Testis (tissue), 3 donors: ENCODE measurements around the gene GPR162. TPM values are rescaled to one million over a fixed set of nuclear protein-coding genes. Genes with fewer than 3 reads are reported as not detected.
"Not testable (repeated sequence)": the region's sequence is repeated elsewhere in the genome, so short reads cannot be mapped to it uniquely, and the experiment has no call there.

Experiments
- DNase-seq: peaks from one replicate; pipeline ENCODE4 v3.0.0-alpha.2; 2019
- H3K27ac ChIP-seq, 2 donors: fragments of 200-600 bp; sonication (generic); one replicate each; pipeline ENCODE4 v1.5.1; 2019
- H3K27me3 ChIP-seq: fragments of 200-600 bp; sonication (generic); one replicate; pipeline ENCODE4 v1.5.1; 2019
- H3K36me3 ChIP-seq: fragments of 200-600 bp; sonication (generic); one replicate; pipeline ENCODE4 v1.5.1; 2017; ENCODE audit warnings: low read depth; ENCODE audit errors: missing control alignments
- H3K4me1 ChIP-seq: fragments of 200-600 bp; sonication (generic); one replicate; pipeline ENCODE4 v1.5.1; 2019
- H3K4me3 ChIP-seq, 2 donors: fragments of 200-600 bp; sonication (generic); one replicate each; pipeline ENCODE4 v1.5.1; 2017 to 2019
- H3K9me3 ChIP-seq: fragments of 200-600 bp; sonication (generic); one replicate; pipeline ENCODE4 v1.5.1; 2017
- CTCF ChIP-seq, 3 experiments: fragments of 450-650 bp in 2 of 3; fragments of 200-600 bp in 1 of 3; sonication (generic) in 1 of 3; IDR thresholded peaks; one replicate each; pipeline ENCODE4 v1.5.1; 2016 to 2019; ENCODE audit warnings: antibody characterized with exemption in 3 of 3, mild to moderate bottlenecking in 2 of 3, moderate library complexity in 1 of 3
- POLR2A ChIP-seq: fragments of 450-650 bp; IDR thresholded peaks from one replicate; pipeline ENCODE4 v1.6.1; 2017; ENCODE audit warnings: antibody characterized with exemption, mild to moderate bottlenecking, moderate library complexity
- WGBS, 2 donors: methylation state at CpG; one replicate each; pipeline ENCODE4 v1.1.5; 2018; 5-methylcytosine and 5-hydroxymethylcytosine counted together
- intact Hi-C: fragments of 100-400 bp; cut with DNase I; formaldehyde crosslinking; loops from one replicate; pipeline ENCODE4 v1.15.1; 2023; ENCODE audit warnings: low total_unique reads
- polyA plus RNA-seq: library from polyadenylated mRNA; stranded (reverse); fragments of 350-450 nt; fragmentation: Illumina TruSeq; extraction: RNeasy Lipid Tissue Mini Kit (QIAGEN cat#74804); gene quantifications from one replicate; pipeline ENCODE4 v1.2.3, GENCODE V29; 2014; ENCODE audit warnings: low read depth, low replicate concordance; ENCODE audit not compliant: insufficient read depth
- total RNA-seq, 2 donors: library from RNA; depleted of rRNA; stranded (reverse); fragments of >200 nt; gene quantifications; one replicate each; pipeline ENCODE4 v1.2.3, GENCODE V29; 2016

GPR162 gene
- total and polyA plus RNA-seq, 3 donors from 2014 or later: 0.94 to 2.2 (median 1.8) TPM

DNA sequence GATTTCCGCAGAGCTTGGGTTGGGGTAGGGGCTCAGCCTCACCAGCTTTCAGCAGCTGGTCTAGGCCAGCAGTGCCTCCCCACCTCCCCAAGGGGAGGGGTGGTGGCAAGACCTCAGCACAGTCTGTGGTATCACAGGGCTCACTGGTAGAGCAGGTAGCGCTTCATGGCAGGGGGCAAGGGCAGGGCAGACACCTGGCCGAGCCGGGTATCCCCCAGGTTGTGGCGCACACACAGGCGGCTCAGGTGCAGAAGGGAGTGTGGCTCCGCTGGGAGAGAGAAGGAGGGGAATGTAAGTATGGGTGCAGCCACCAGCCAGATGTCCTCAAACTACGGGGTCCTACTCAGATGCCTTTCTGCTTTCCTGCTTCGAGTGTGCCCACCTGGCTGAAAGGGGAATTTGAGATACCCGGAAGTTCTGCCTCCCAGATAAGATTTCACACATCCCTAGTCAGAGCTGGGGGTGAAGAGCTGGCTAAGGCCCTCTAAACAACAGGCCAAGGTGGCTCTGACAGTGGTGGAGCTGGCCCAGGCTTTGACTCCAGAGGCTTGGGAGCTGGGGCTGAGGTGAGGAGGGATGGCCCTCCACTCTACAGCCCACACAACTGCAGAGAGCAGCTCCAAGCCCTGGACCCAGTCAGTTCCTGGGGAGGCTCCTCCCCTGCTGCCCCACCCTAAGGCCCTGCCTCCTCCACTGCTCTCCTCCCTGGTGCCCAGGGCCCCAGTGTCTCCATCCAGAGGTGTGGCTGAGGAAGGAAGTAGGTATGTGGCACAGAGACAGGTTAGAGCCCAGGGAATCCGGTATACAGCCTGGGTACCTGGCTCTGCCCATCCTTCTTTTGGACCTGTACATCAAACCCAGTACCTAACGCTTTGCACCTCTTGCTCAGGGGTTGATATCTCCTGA lies 49.7 kb downstream of the GPR162 start:
- H3K27me3 ChIP-seq: no peaks in the 10 kb centered on the region
- peak overlapping the region; percentile 77 to 86 for H3K4me3 ChIP-seq
- H3K36me3 ChIP-seq: no peaks in the 10 kb centered on the region
- 72 to 75% methylated on average over 10 to 12 of the region's 12 CpGs for WGBS, 2 donors
- no peak for DNase-seq
- no peak for TF ChIP-seq POLR2A
- TF ChIP-seq CTCF (IDR thresholded peaks at IDR 0.05): no peak
- peak overlapping the region in 1 of 2 donors; percentile 81 for H3K27ac ChIP-seq
- H3K4me1 ChIP-seq: peaks cover 40% of the 10 kb centered on the region
- no peaks in the 10 kb centered on the region for H3K9me3 ChIP-seq
- intact Hi-C loops: no loop called here

GRCh38 chr12:6872073-6873048 lies 50.7 kb downstream of the GPR162 start:
- peak; percentile 87 for DNase-seq
- Histone ChIP-seq H3K27me3 (no peaks in the 10 kb centered on the region), H3K27ac (peak overlapping the region; percentile 42 to 81), H3K4me1 (peaks cover 34% of the 10 kb centered on the region), H3K9me3 (no peaks in the 10 kb centered on the region), H3K4me3 (peak overlapping the region; percentile 77 to 86), H3K36me3 (no peaks in the 10 kb centered on the region)
- WGBS, 2 donors: 0 to 1% methylated on average over 12 to 40 of the region's 40 CpGs
- intact Hi-C loops: no loop called here
- TF ChIP-seq CTCF (IDR thresholded peaks at IDR 0.05): peak; percentile 81 to 91 (median 89)
- no peak for TF ChIP-seq POLR2A

- intact Hi-C loops: no loop called here
- 3 to 4% methylated on average over 5 to 60 of the region's 66 CpGs for WGBS, 2 donors
- Histone ChIP-seq H3K4me1 (peaks cover 33% of the 10 kb centered on the region), H3K36me3 (no peaks in the 10 kb centered on the region), H3K9me3 (no peaks in the 10 kb centered on the region), H3K4me3 (peak within 1 kb of the TSS; percentile 77 to 86), H3K27ac (peak within 1 kb of the TSS; percentile 42 to 81), H3K27me3 (no peaks in the 10 kb centered on the region)
- DNase-seq: peak; percentile 97
- TF ChIP-seq POLR2A: no peak
- TF ChIP-seq CTCF (IDR thresholded peaks at IDR 0.05): no peak
Observed at GRCh38 chr12:6873094-6874014, 51.7 kb downstream of the GPR162 start, which contains the start of gene SPSB2. Gene SPSB2, minus strand, starts transcription at chr12:6873303. Its CDS starts 402 bp downstream, at chr12:6872901.

GRCh38 chr12:6874015-6874368 lies 52.4 kb downstream of the GPR162 start:
- H3K9me3 ChIP-seq, DNase-seq, intact Hi-C loops, H3K27me3 ChIP-seq, H3K36me3 ChIP-seq: not testable (repeated sequence)
- Histone ChIP-seq H3K4me3 (peak overlapping the region; percentile 77 to 86), H3K27ac (peak overlapping the region; percentile 42 to 81), H3K4me1 (peaks cover 27% of the 10 kb centered on the region)
- 30 to 39% methylated on average over 9 of the region's 9 CpGs for WGBS, 2 donors

Other genes starting within 250 kb of the GPR162 start
- gene CHD4, start 214.4 kb upstream of the GPR162 start, total RNA-seq: 100 to 1,000 TPM; 314 to 328 TPM
- gene CHD4, start 214.4 kb upstream of the GPR162 start, polyA plus RNA-seq: 160 TPM
- gene LPAR5, start 185.9 kb upstream of the GPR162 start, total RNA-seq: 1 to 10 TPM; 1.5 to 2.4 TPM
- 3.1 TPM for gene LPAR5, start 185.9 kb upstream of the GPR162 start, polyA plus RNA-seq
- gene ACRBP, start 174.4 kb upstream of the GPR162 start, total RNA-seq: 100 to 1,000 TPM; 172 to 241 TPM
- 715 TPM for gene ACRBP, start 174.4 kb upstream of the GPR162 start, polyA plus RNA-seq
- 10 to 100 TPM; 58.3 to 63.0 TPM for gene ING4, start 158.7 kb upstream of the GPR162 start, total RNA-seq
- gene ING4, start 158.7 kb upstream of the GPR162 start, polyA plus RNA-seq: 48.1 TPM
- gene ZNF384, start 132.4 kb upstream of the GPR162 start, total RNA-seq: 10 to 100 TPM; 78.5 to 85.1 TPM
- gene ZNF384, start 132.4 kb upstream of the GPR162 start, polyA plus RNA-seq: 94.9 TPM
- gene PIANP, start 121.0 kb upstream of the GPR162 start, total RNA-seq: 1 to 10 TPM; 3.3 to 5.8 TPM
- 7.6 TPM for gene PIANP, start 121.0 kb upstream of the GPR162 start, polyA plus RNA-seq
- 10 to 100 TPM; 68.3 to 82.4 TPM for gene COPS7A, start 97.8 kb upstream of the GPR162 start, total RNA-seq
- gene COPS7A, start 97.8 kb upstream of the GPR162 start, polyA plus RNA-seq: 69.4 TPM
- gene MLF2, start 68.7 kb upstream of the GPR162 start, total RNA-seq: 100 to 1,000 TPM; 211 to 242 TPM
- 177 TPM for gene MLF2, start 68.7 kb upstream of the GPR162 start, polyA plus RNA-seq
- 10 to 100 TPM; 53.4 to 64.3 TPM for gene PTMS, start 55.5 kb upstream of the GPR162 start, total RNA-seq
- gene PTMS, start 55.5 kb upstream of the GPR162 start, polyA plus RNA-seq: 185 TPM
- gene LAG3, start 49.3 kb upstream of the GPR162 start, total RNA-seq: 1 to 10 TPM; 4.1 to 7.1 TPM
- 6.3 TPM for gene LAG3, start 49.3 kb upstream of the GPR162 start, polyA plus RNA-seq
- 1 to 10 TPM; 2.0 to 4.5 TPM for gene CD4, start 32.3 kb upstream of the GPR162 start, total RNA-seq
- 22.2 TPM for gene CD4, start 32.3 kb upstream of the GPR162 start, polyA plus RNA-seq
- gene P3H3, start 6.6 kb downstream of the GPR162 start, total RNA-seq: 10 to 100 TPM; 13.1 to 18.8 TPM
- 19.2 TPM for gene P3H3, start 6.6 kb downstream of the GPR162 start, polyA plus RNA-seq
- 1 to 10 TPM; 4.8 to 5.0 TPM for gene GNB3, start 19.1 kb downstream of the GPR162 start, total RNA-seq
- 1.6 TPM for gene GNB3, start 19.1 kb downstream of the GPR162 start, polyA plus RNA-seq
- gene CDCA3, start 29.5 kb downstream of the GPR162 start, total RNA-seq: 10 to 100 TPM; 27.5 to 43.5 TPM
- 81.7 TPM for gene CDCA3, start 29.5 kb downstream of the GPR162 start, polyA plus RNA-seq
- 10 to 100 TPM; 96.1 to 97.5 TPM for gene USP5, start 30.3 kb downstream of the GPR162 start, total RNA-seq
- gene USP5, start 30.3 kb downstream of the GPR162 start, polyA plus RNA-seq: 154 TPM
- gene TPI1, start 45.7 kb downstream of the GPR162 start, total RNA-seq: 100 to 1,000 TPM; 347 to 356 TPM
- gene TPI1, start 45.7 kb downstream of the GPR162 start, polyA plus RNA-seq: 544 TPM
- 10 to 100 TPM; 11.6 to 22.0 TPM for gene SPSB2, start 51.5 kb downstream of the GPR162 start, total RNA-seq
- gene SPSB2, start 51.5 kb downstream of the GPR162 start, polyA plus RNA-seq: 21.3 TPM
- gene LRRC23, start 83.0 kb downstream of the GPR162 start, total RNA-seq: 10 to 100 TPM; 32.7 to 33.9 TPM
- gene LRRC23, start 83.0 kb downstream of the GPR162 start, polyA plus RNA-seq: 112 TPM
- gene ENO2, start 92.8 kb downstream of the GPR162 start, total RNA-seq: 1 to 10 TPM; 8.8 to 8.9 TPM
- gene ENO2, start 92.8 kb downstream of the GPR162 start, polyA plus RNA-seq: 14.3 TPM
- gene ATN1, start 106.1 kb downstream of the GPR162 start, total RNA-seq: 10 to 100 TPM; 63.4 to 73.2 TPM
- 40.5 TPM for gene ATN1, start 106.1 kb downstream of the GPR162 start, polyA plus RNA-seq
- not detected for gene RNU7-1, start 122.0 kb downstream of the GPR162 start, total RNA-seq
- gene RNU7-1, start 122.0 kb downstream of the GPR162 start, polyA plus RNA-seq: not detected
- gene C12orf57, start 122.2 kb downstream of the GPR162 start, total RNA-seq: 100 to 1,000 TPM; 143 to 236 TPM
- gene C12orf57, start 122.2 kb downstream of the GPR162 start, polyA plus RNA-seq: 141 TPM
- gene PTPN6, start 129.5 kb downstream of the GPR162 start, total RNA-seq: 1 to 10 TPM; 3.7 to 9.1 TPM
- 19.1 TPM for gene PTPN6, start 129.5 kb downstream of the GPR162 start, polyA plus RNA-seq
- gene PHB2, start 148.8 kb downstream of the GPR162 start, total RNA-seq: 100 to 1,000 TPM; 118 to 153 TPM
- 97.3 TPM for gene PHB2, start 148.8 kb downstream of the GPR162 start, polyA plus RNA-seq
- 10 to 100 TPM; 40.2 to 45.5 TPM for gene EMG1, start 149.1 kb downstream of the GPR162 start, total RNA-seq
- gene EMG1, start 149.1 kb downstream of the GPR162 start, polyA plus RNA-seq: 36.7 TPM
- gene LPCAT3, start 196.7 kb downstream of the GPR162 start, total RNA-seq: 10 to 100 TPM; 26.0 to 30.2 TPM
- 33.2 TPM for gene LPCAT3, start 196.7 kb downstream of the GPR162 start, polyA plus RNA-seq
- gene C1S, start 238.9 kb downstream of the GPR162 start, total RNA-seq: 100 to 1,000 TPM in 1 of 2 donors, 10 to 100 TPM in 1; 86.1 to 190 TPM
- gene C1S, start 238.9 kb downstream of the GPR162 start, polyA plus RNA-seq: 271 TPM